ENCODE data around the gene TRAPPC12.
"Not testable (repeated sequence)": the region's sequence is repeated elsewhere in the genome, so short reads cannot be mapped to it uniquely, and the experiment has no call there.

TRAPPC12 gene

DNA sequence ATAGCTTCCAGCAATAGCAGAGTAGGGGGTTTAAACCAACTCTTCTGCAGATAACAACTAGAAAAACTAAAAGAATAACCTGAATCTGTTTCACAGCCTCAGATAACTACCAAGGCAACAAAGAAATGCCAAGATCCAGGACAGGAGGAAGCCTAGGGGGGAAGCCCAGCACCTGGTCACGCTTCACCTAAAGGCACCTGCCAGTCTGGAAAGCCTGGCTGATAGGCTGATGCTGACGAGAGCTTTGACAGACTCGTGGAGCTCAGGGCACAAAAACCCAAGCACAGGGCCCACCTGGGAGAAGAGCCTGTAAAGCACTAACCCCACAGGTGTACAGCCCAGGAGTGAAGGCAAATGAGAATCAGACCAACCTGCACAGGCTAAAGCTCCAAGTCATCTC lies 24.5 kb upstream of the TRAPPC12 start:
- H3K4me3 ChIP-seq (ENCODE audit: low read depth, low read length): no peak overlapping the region
- TF ChIP-seq CTCF (IDR thresholded peaks at IDR 0.05; ENCODE audit: borderline replicate concordance, insufficient read depth, low read depth, low read length): no peak

- H3K4me3 ChIP-seq (ENCODE audit: low read depth, low read length): no peak overlapping the region
- no peak for TF ChIP-seq CTCF (IDR thresholded peaks at IDR 0.05; ENCODE audit: borderline replicate concordance, insufficient read depth, low read depth, low read length)
Observed at GRCh38 chr2:3355951-3356569, 23.4 kb upstream of the TRAPPC12 start.

GRCh38 chr2:3356799-3357198 lies 22.7 kb upstream of the TRAPPC12 start:
- TF ChIP-seq CTCF (IDR thresholded peaks at IDR 0.05; ENCODE audit: borderline replicate concordance, insufficient read depth, low read depth, low read length): no peak
- H3K4me3 ChIP-seq (ENCODE audit: low read depth, low read length): no peak overlapping the region

- H3K4me3 ChIP-seq (ENCODE audit: low read depth, low read length): not testable (repeated sequence)
Observed at GRCh38 chr2:3357446-3357845, 22.0 kb upstream of the TRAPPC12 start.

GRCh38 chr2:3357926-3358325 lies 21.6 kb upstream of the TRAPPC12 start:
- no peak for TF ChIP-seq CTCF (IDR thresholded peaks at IDR 0.05; ENCODE audit: borderline replicate concordance, insufficient read depth, low read depth, low read length)

GRCh38 chr2:3361518-3362389 lies 17.7 kb upstream of the TRAPPC12 start:
- no peak for TF ChIP-seq CTCF (IDR thresholded peaks at IDR 0.05; ENCODE audit: borderline replicate concordance, insufficient read depth, low read depth, low read length)
- no peak overlapping the region for H3K4me3 ChIP-seq (ENCODE audit: low read depth, low read length)

More at GRCh38 chr2:3357926-3358325, 21.6 kb upstream of the TRAPPC12 start:
- no peak overlapping the region for H3K4me3 ChIP-seq (ENCODE audit: low read depth, low read length)

GRCh38 chr2:3365219-3365618 lies 14.3 kb upstream of the TRAPPC12 start:
- no peak overlapping the region for H3K4me3 ChIP-seq (ENCODE audit: low read depth, low read length)
- no peak for TF ChIP-seq CTCF (IDR thresholded peaks at IDR 0.05; ENCODE audit: borderline replicate concordance, insufficient read depth, low read depth, low read length)

All from GM12875 (cell line).